Spleen (tissue), 11 donors: ENCODE measurements around the gene KCNT1. TPM values are rescaled to one million over a fixed set of nuclear protein-coding genes. Genes with fewer than 3 reads are reported as not detected.

Source experiments
- DNase-seq: peaks from one replicate; pipeline ENCODE4 v3.0.0-alpha.2; 2020
- H3K27ac ChIP-seq, 8 donors: fragments of 200-600 bp; sonication (generic) in 7 of 8; 1 replicate in 4 of 8; 2 replicates in 4 of 8; pipeline versions ENCODE4 v1.5.0 to v1.8.0; 2016 to 2021; ENCODE audit warnings: inconsistent platforms in 4 of 8, mild to moderate bottlenecking in 4 of 8, moderate library complexity in 1 of 8
- H3K27me3 ChIP-seq, 7 donors: fragments of 200-600 bp; sonication (generic) in 6 of 7; replicated peaks in 1 of 7; 1 replicate in 4 of 7; 2 replicates in 3 of 7; pipeline versions ENCODE4 v1.5.0 to v1.8.0; 2016 to 2021; ENCODE audit warnings: inconsistent platforms in 3 of 7, mild to moderate bottlenecking in 1 of 7
- H3K36me3 ChIP-seq, 6 donors: fragments of 200-600 bp; sonication (generic) in 5 of 6; 1 replicate in 4 of 6; 2 replicates in 2 of 6; pipeline versions ENCODE4 v1.5.0 to v1.8.0; 2016 to 2021; ENCODE audit warnings: inconsistent platforms in 2 of 6
- H3K4me1 ChIP-seq, 6 donors: fragments of 200-600 bp; sonication (generic) in 5 of 6; 1 replicate in 3 of 6; 2 replicates in 3 of 6; pipeline versions ENCODE4 v1.5.0 to v1.8.0; 2016 to 2021; ENCODE audit warnings: inconsistent platforms in 3 of 6
- H3K4me3 ChIP-seq, 8 donors: fragments of 200-600 bp; sonication (generic) in 7 of 8; 1 replicate in 4 of 8; 2 replicates in 4 of 8; pipeline versions ENCODE4 v1.5.0 to v1.8.0; 2016 to 2021; ENCODE audit warnings: inconsistent platforms in 4 of 8, mild to moderate bottlenecking in 4 of 8, moderate library complexity in 2 of 8
- H3K9me3 ChIP-seq, 8 donors: fragments of 200-600 bp; sonication (generic) in 7 of 8; 1 replicate in 4 of 8; 2 replicates in 4 of 8; pipeline versions ENCODE4 v1.5.0 to v1.8.0; 2016 to 2021; ENCODE audit warnings: inconsistent platforms in 4 of 8
- CTCF ChIP-seq, 11 experiments: fragments of 200-600 bp in 7 of 11; fragments of 450-650 bp in 4 of 11; sonication (generic) in 4 of 11; IDR thresholded peaks in 8 of 11; conservative IDR thresholded peaks in 3 of 11; 1 replicate in 7 of 11; 2 replicates in 4 of 11; pipeline versions ENCODE4 v1.4.0 to v1.8.0; 2016 to 2021; ENCODE audit warnings: antibody characterized with exemption in 11 of 11, inconsistent platforms in 4 of 11, mild to moderate bottlenecking in 1 of 11
- POLR2A ChIP-seq, 3 donors: fragments of 450-650 bp; IDR thresholded peaks; one replicate each; pipeline ENCODE4 v1.5.1; 2017; ENCODE audit warnings: antibody characterized with exemption in 3 of 3, mild to moderate bottlenecking in 1 of 3
- POLR2AphosphoS5 ChIP-seq, 3 donors: sonication (generic); formaldehyde crosslinking; IDR thresholded peaks; one replicate each; pipeline ENCODE4 v1.5.1; 2017; ENCODE audit warnings: antibody characterized with exemption in 3 of 3
- WGBS, 5 donors: extraction: QIAGEN DNeasy Blood & Tissue Kit in 3 of 5; methylation state at CpG; one replicate each; pipeline versions ENCODE4 v1.1.5 to v1.1.7; 2013 to 2018; 5-methylcytosine and 5-hydroxymethylcytosine counted together
- intact Hi-C: fragments of 100-400 bp; cut with DNase I; formaldehyde crosslinking; loops from one replicate; pipeline ENCODE4 v1.15.0; 2023; ENCODE audit warnings: low total_unique reads
- polyA plus RNA-seq, 3 donors: library from polyadenylated mRNA; stranded (reverse); fragments of 200-250 nt; gene quantifications; one replicate each; pipeline ENCODE4 v1.2.1, GENCODE V29; 2013
- total RNA-seq, 7 donors: library from RNA; depleted of rRNA in 3 of 7; stranded (reverse); fragments of >200 nt in 3 of 7; fragmentation: NEBNext Ultra II Directional in 4 of 7; extraction: Animal tissue kit (Norgen Biotek cat#: 25700) in 4 of 7; gene quantifications; one replicate each; pipeline versions ENCODE4 v1.1.0 to v1.2.1, GENCODE V29; 2016 to 2021
- donor health status: healthy with polysubstance abuse.
- donor health status: DM: no; HTN: no; CAD: no; lungs with moderate emphysema.
- donor health status: DM: no; HTN: no; CAD: no.
- donor health status: Bipolar disorder and iron deficiency.
- donor health status: healthy.
- donor health status: DM: no; HTN: no; CAD: no.
- donor health status: DM: yes; HTN: yes; CAD: no.

Gene KCNT1
- total and polyA plus RNA-seq, 10 donors = 1.0 to 41.5 (median 19.8) TPM

DNA sequence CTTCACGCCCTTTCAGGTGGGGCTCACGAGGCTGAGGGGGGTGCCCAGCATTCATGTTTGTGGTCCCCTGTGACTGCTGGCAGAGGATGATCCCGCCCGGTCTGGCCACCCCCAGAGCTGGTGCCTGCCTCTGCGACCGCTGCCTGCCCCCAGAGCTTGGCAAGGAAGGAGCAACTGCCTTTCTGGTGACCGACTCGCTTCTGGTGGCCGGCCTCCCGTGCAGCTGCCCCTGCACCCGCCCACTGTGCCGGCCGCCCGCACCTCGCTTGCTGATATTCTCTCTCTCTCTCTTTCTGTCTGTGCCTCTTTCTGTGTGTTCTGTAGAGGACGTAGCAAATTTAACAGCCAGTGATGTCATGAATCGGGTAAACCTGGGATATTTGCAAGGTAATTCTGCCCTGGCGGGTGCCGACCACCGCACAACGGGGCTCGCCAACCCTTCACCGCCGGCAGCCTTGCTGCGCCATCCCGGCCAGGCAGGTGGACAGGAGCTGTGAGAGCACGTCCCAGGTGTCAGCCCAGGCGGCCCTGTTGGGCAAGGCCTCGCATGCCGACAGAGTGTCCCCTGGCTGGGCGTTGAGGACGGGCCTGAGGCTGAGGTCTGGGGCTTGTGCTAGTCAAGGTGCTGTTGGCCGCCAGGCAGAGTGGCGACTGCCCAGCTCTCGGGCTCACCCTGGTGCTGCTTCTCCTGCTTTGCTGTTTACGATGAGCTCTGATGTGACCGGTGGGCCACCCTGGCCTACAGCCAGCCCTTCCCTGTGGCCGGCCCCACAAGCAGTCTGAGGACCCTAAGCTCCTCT lies 86.0 kb downstream of the KCNT1 start:
- H3K27me3 ChIP-seq = peaks cover 0 to 13% (median 0%) of the 10 kb centered on the region in 7 donors
- WGBS, 5 donors = 87 to 90% (median 89%) methylated on average over 27 to 38 of the region's 38 CpGs
- intact Hi-C loops = no loop called here

GRCh38 chr9:135788576-135789300 lies 86.8 kb downstream of the KCNT1 start:
- H3K9me3 ChIP-seq = no peaks in the 10 kb centered on the region
- DNase-seq = no peak
- peaks cover 0 to 47% (median 0%) of the 10 kb centered on the region in 6 donors for H3K36me3 ChIP-seq
- TF ChIP-seq POLR2A (IDR thresholded peaks at IDR 0.05) = no peak
- no peak for TF ChIP-seq POLR2AphosphoS5 (IDR thresholded peaks at IDR 0.05)
- no peak for TF ChIP-seq CTCF (IDR thresholded peaks at IDR 0.05 in 8 of 11, conservative IDR thresholded peaks at IDR 0.05 in 3 of 11)
- H3K4me3 ChIP-seq = no peak overlapping the region
- no peaks in the 10 kb centered on the region for H3K4me1 ChIP-seq
- no peak overlapping the region for H3K27ac ChIP-seq
- intact Hi-C loops = no loop called here
- 53 to 77% (median 76%) methylated on average over 9 to 36 of the region's 36 CpGs for WGBS, 5 donors
- H3K27me3 ChIP-seq = peaks cover 0 to 16% (median 0%) of the 10 kb centered on the region in 7 donors

More for the DNA sequence above, 86.0 kb downstream of the KCNT1 start:
- TF ChIP-seq CTCF (IDR thresholded peaks at IDR 0.05 in 8 of 11, conservative IDR thresholded peaks at IDR 0.05 in 3 of 11) (no peak), POLR2AphosphoS5 (IDR thresholded peaks at IDR 0.05) (no peak), POLR2A (IDR thresholded peaks at IDR 0.05) (no peak)
- Histone ChIP-seq H3K4me3 (no peak overlapping the region), H3K9me3 (no peaks in the 10 kb centered on the region), H3K27ac (no peak overlapping the region), H3K4me1 (no peaks in the 10 kb centered on the region), H3K36me3 (peaks cover 0 to 55% (median 0%) of the 10 kb centered on the region in 6 donors)
- DNase-seq = no peak

DNA sequence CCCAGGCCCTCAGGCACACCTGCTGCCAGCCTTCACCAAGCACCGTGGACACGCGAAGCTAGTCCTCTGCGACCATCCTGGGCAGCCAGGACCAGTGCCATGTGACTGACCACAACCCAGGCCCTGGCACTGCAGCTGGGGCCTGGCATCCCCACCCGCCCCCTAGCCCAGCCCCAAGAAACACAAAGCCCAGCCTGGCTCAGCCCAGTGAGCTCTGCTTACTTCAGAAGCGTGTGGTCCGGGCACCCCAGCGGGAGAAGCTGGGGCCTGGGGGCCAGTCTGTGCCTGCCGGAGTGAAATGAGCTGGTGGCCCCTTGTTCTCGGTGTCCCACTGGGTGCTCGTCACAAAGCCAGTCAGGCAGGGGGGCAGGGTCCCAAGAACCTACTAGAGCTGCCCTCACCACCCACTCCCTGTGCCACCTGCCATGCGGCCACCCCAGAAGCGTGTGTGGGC lies 87.9 kb downstream of the KCNT1 start:
- no peak for DNase-seq
- no peak for TF ChIP-seq POLR2AphosphoS5 (IDR thresholded peaks at IDR 0.05)
- TF ChIP-seq CTCF (IDR thresholded peaks at IDR 0.05 in 8 of 11, conservative IDR thresholded peaks at IDR 0.05 in 3 of 11) = no peak
- TF ChIP-seq POLR2A (IDR thresholded peaks at IDR 0.05) = no peak
- intact Hi-C loops = no loop called here

DNA sequence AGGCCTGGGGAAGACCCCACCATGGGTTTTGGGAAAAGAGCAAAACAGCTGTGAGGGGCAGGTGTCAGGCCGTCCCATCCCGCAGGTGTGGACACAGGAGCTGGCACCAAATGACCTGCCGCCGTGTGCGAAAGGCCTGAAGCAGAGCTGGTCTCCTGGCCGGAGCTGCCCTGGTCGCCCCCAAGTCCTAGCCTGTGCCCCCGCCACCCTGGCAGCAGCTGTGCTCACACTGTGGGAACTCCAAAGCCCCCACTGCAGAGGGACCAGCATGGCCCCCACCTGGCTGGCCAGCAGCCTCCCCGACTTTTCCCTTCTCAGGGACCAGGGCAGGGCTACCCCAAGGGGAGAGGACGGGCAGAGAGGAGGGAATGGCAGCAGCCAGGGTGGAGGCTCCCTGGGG lies 88.4 kb downstream of the KCNT1 start:
- intact Hi-C loops = no loop called here
- Histone ChIP-seq H3K4me1 (no peaks in the 10 kb centered on the region), H3K27ac (no peak overlapping the region), H3K36me3 (peaks cover 0 to 32% (median 0%) of the 10 kb centered on the region in 6 donors), H3K4me3 (no peak overlapping the region), H3K27me3 (peaks cover 0 to 16% (median 0%) of the 10 kb centered on the region in 7 donors), H3K9me3 (no peaks in the 10 kb centered on the region)
- no peak for TF ChIP-seq POLR2AphosphoS5 (IDR thresholded peaks at IDR 0.05)
- no peak for DNase-seq
- 71 to 94% (median 90%) methylated on average over 9 to 10 of the region's 10 CpGs for WGBS, 5 donors

More for the DNA sequence above, 87.9 kb downstream of the KCNT1 start:
- WGBS, 5 donors = 88 to 98% (median 92%) methylated on average over 9 to 13 of the region's 13 CpGs
- H3K36me3 ChIP-seq = peaks cover 0 to 37% (median 0%) of the 10 kb centered on the region in 6 donors
- H3K27me3 ChIP-seq = peaks cover 0 to 16% (median 0%) of the 10 kb centered on the region in 7 donors
- H3K4me3 ChIP-seq = no peak overlapping the region
- H3K27ac ChIP-seq = no peak overlapping the region
- no peaks in the 10 kb centered on the region for H3K9me3 ChIP-seq
- no peaks in the 10 kb centered on the region for H3K4me1 ChIP-seq
